Stomach (tissue), 4 donors: ENCODE results near the gene SFXN1.

Experiments
- CTCF ChIP-seq, 7 experiments: fragments of 450-650 bp in 4 of 7; fragments of 200-600 bp in 3 of 7; sonication (generic) in 3 of 7; IDR thresholded peaks; one replicate each; pipeline ENCODE4 v1.5.1; 2016 to 2019; ENCODE audit warnings: antibody characterized with exemption in 7 of 7, control low read depth in 2 of 7, mild to moderate bottlenecking in 1 of 7
- POLR2A ChIP-seq, 4 donors: fragments of 450-650 bp; IDR thresholded peaks; one replicate each; pipeline ENCODE4 v1.6.1; 2016; ENCODE audit warnings: antibody characterized with exemption in 4 of 4, control low read depth in 2 of 4, mild to moderate bottlenecking in 1 of 4, moderate library complexity in 1 of 4
- POLR2AphosphoS5 ChIP-seq, 3 donors: sonication (generic); formaldehyde crosslinking; IDR thresholded peaks; one replicate each; pipeline ENCODE4 v1.6.1; 2016; ENCODE audit warnings: antibody characterized with exemption in 3 of 3

GRCh38 chr5:175524211-175524610, 45.9 kb downstream of the SFXN1 start:
- no peak for TF ChIP-seq POLR2AphosphoS5 (IDR thresholded peaks at IDR 0.05)
- no peak for TF ChIP-seq POLR2A (IDR thresholded peaks at IDR 0.05)
- TF ChIP-seq CTCF (IDR thresholded peaks at IDR 0.05) = no peak
